Neural cell (in vitro differentiated cells): Measurements from ENCODE around the gene COX6B2. TPM values are rescaled to one million over a fixed set of nuclear protein-coding genes. Genes with fewer than 3 reads are reported as not detected.

Source experiments
- H2AFZ ChIP-seq: fragments of 200-600, 300-800 bp; sonication (generic), shearing (Covaris generic); 2 replicates; pipeline ENCODE4 v1.6.0; 2014; ENCODE audit warnings: low read depth, mild to moderate bottlenecking, antibody characterized with exemption, low read length, moderate library complexity
- H3F3A ChIP-seq: fragments of 200-600 bp; shearing (Covaris generic); 2 replicates; pipeline ENCODE4 v1.6.1; 2016; ENCODE audit warnings: mild to moderate bottlenecking, moderate library complexity, mixed read lengths, antibody characterized with exemption, low read length; ENCODE audit not compliant: insufficient read depth, poor library complexity, severe bottlenecking
- H3K27ac ChIP-seq: fragments of 200-600, 300-800 bp; sonication (generic), shearing (Covaris generic); 2 replicates; pipeline ENCODE4 v1.5.1; 2014; ENCODE audit warnings: mild to moderate bottlenecking, low read length, moderate library complexity
- H3K27me3 ChIP-seq: fragments of 300-800, 200-600 bp; sonication (generic), shearing (Covaris generic); 2 replicates; pipeline ENCODE4 v1.6.0; 2014; ENCODE audit warnings: mild to moderate bottlenecking, low read depth, low read length, moderate library complexity; ENCODE audit not compliant: insufficient read depth
- H3K36me3 ChIP-seq: fragments of 300-800, 200-600 bp; sonication (generic), shearing (Covaris generic); 2 replicates; pipeline ENCODE4 v1.5.1; 2014; ENCODE audit warnings: mild to moderate bottlenecking, antibody characterized with exemption, low read length, moderate library complexity; ENCODE audit not compliant: insufficient read depth
- H3K4me2 ChIP-seq: fragments of 300-800, 200-600 bp; sonication (generic), shearing (Covaris generic); 2 replicates; pipeline ENCODE4 v1.6.0; 2014; ENCODE audit warnings: mild to moderate bottlenecking, low read length
- H3K4me3 ChIP-seq: fragments of 300-800, 200-600 bp; sonication (generic), shearing (Covaris generic); 2 replicates; pipeline ENCODE4 v1.5.1; 2014; ENCODE audit warnings: mild to moderate bottlenecking, low read length, moderate library complexity
- H3K79me2 ChIP-seq: fragments of 200-600 bp; shearing (Covaris generic); replicated peaks from 2 replicates; pipeline ENCODE4 v1.6.0; 2014; ENCODE audit warnings: mild to moderate bottlenecking, low read length, moderate library complexity; ENCODE audit not compliant: insufficient read depth
- H3K9ac ChIP-seq: fragments of 300-800, 200-600 bp; sonication (generic), shearing (Covaris generic); 2 replicates; pipeline ENCODE4 v1.6.1; 2016; ENCODE audit warnings: mild to moderate bottlenecking, low read length, mixed read lengths
- H3K9me2 ChIP-seq: fragments of 200-600 bp; shearing (Covaris generic); 2 replicates; pipeline ENCODE4 v1.6.1; 2016; ENCODE audit warnings: mild to moderate bottlenecking, low read length, mixed read lengths; ENCODE audit not compliant: insufficient read depth
- H3K9me3 ChIP-seq: fragments of 200-600, 300-800 bp; sonication (generic), shearing (Covaris generic); 2 replicates; pipeline ENCODE4 v1.6.1; 2016; ENCODE audit warnings: mild to moderate bottlenecking, mixed run types, low read length, moderate library complexity, mixed read lengths
- H4K20me1 ChIP-seq: fragments of 200-600 bp; shearing (Covaris generic); 2 replicates; pipeline ENCODE4 v1.6.1; 2016; ENCODE audit warnings: mild to moderate bottlenecking, mixed run types; ENCODE audit not compliant: insufficient read depth
- EP300 ChIP-seq: fragments of 450-650 bp; conservative IDR thresholded peaks from 2 replicates; pipeline ENCODE4 v1.6.1; 2014; ENCODE audit warnings: antibody characterized with exemption, mild to moderate bottlenecking, moderate library complexity; ENCODE audit not compliant: poor library complexity, severe bottlenecking
- EZH2 ChIP-seq: fragments of 200-600, 300-800 bp; shearing (Covaris generic), sonication (generic); IDR thresholded peaks from 2 replicates; pipeline ENCODE4 v1.6.1; 2014; ENCODE audit warnings: antibody characterized with exemption, low read length, borderline replicate concordance, mild to moderate bottlenecking; ENCODE audit not compliant: insufficient read depth, poor library complexity, severe bottlenecking
- MXI1 ChIP-seq: fragments of 450-650 bp; conservative IDR thresholded peaks from 2 replicates; pipeline ENCODE4 v1.6.1; 2014; ENCODE audit warnings: antibody characterized with exemption, mild to moderate bottlenecking; ENCODE audit not compliant: poor library complexity, severe bottlenecking
- POLR2AphosphoS5 ChIP-seq: IDR thresholded peaks from 2 replicates; pipeline ENCODE4 v1.6.1; 2012
- RAD21 ChIP-seq: fragments of 450-650 bp; conservative IDR thresholded peaks from 2 replicates; pipeline ENCODE4 v1.6.1; 2014; ENCODE audit warnings: antibody characterized with exemption, mild to moderate bottlenecking, moderate library complexity
- REST ChIP-seq: IDR thresholded peaks from 2 replicates; pipeline ENCODE4 v1.6.1; 2012; ENCODE audit warnings: borderline replicate concordance
- SMC3 ChIP-seq: fragments of 450-650 bp; conservative IDR thresholded peaks from 2 replicates; pipeline ENCODE4 v1.6.1; 2014; ENCODE audit warnings: antibody characterized with exemption, mild to moderate bottlenecking, moderate library complexity; ENCODE audit not compliant: poor library complexity
- TAF1 ChIP-seq: IDR thresholded peaks from 2 replicates; pipeline ENCODE4 v1.6.1; 2012; ENCODE audit warnings: low read depth
- polyA plus RNA-seq: library from polyadenylated mRNA; depleted of rRNA; stranded (reverse); fragments of >200 nt; gene quantifications from 2 replicates; pipeline ENCODE4 v1.2.3, GENCODE V29; 2014
- TF ChIP-seq, protein P1 (sequence below): fragments of 450-650 bp; IDR thresholded peaks from 2 replicates; pipeline ENCODE4 v1.5.1; 2014; ENCODE audit warnings: antibody characterized with exemption, mild to moderate bottlenecking, moderate library complexity; ENCODE audit not compliant: poor library complexity, severe bottlenecking

The COX6B2 gene
- polyA plus RNA-seq, 1 donor from 2014 or later: 0.17 TPM

DNA sequence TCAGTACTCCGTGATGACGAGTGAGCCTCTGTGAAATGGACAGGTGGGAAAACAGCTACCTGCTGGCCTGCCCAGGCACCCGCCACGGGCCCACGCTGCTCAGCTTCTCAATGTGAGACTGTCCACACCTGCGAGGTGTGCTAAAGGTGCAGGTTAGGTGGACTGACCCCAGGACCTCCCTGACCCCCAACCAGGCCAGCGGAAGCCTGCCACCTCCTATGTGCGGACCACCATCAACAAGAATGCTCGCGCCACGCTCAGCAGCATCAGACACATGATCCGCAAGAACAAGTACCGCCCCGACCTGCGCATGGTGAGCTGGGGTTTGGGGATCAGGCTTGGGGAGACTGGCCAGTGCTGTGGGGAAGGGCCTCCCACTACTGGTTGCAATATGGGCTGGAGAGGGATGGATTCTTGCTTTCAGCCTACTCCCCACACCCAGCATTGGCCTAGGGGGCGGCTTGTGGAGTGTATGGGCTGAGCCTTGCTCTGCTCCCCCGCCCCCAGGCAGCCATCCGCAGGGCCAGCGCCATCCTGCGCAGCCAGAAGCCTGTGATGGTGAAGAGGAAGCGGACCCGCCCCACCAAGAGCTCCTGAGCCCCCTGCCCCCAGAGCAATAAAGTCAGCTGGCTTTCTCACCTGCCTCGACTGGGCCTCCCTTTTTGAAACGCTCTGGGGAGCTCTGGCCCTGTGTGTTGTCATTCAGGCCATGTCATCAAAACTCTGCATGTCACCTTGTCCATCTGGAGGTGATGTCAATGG, 33.4 kb upstream of the COX6B2 start:
- Histone ChIP-seq H3K36me3 (no peaks in the 10 kb centered on the region), H2AFZ (no peak overlapping the region), H3K27ac (no peak overlapping the region), H3K27me3 (no peaks in the 10 kb centered on the region), H3K79me2 (peaks cover 22% of the 10 kb centered on the region), H3K9ac (peak overlapping the region; percentile 92), H3K4me2 (peak overlapping the region; percentile 98), H3K9me2 (no peaks in the 10 kb centered on the region), H4K20me1 (peaks cover 21% of the 10 kb centered on the region), H3K4me3 (peak overlapping the region; percentile 88), H3F3A (peaks cover 5% of the 10 kb centered on the region), H3K9me3 (no peaks in the 10 kb centered on the region)
- TF ChIP-seq TAF1: no peak
- TF ChIP-seq POLR2AphosphoS5: no peak

- peak overlapping the region; percentile 86 for H3K27ac ChIP-seq
These were observed 32.0 kb upstream of the COX6B2 start for GRCh38 chr19:55386493-55386971.

More at GRCh38 chr19:55386493-55386971, 32.0 kb upstream of the COX6B2 start:
- Histone ChIP-seq H3K27me3 (peaks cover 3% of the 10 kb centered on the region), H4K20me1 (peaks cover 21% of the 10 kb centered on the region), H3K9me2 (no peaks in the 10 kb centered on the region), H3F3A (no peaks in the 10 kb centered on the region), H3K4me3 (peak overlapping the region; percentile 88), H3K79me2 (peaks cover 22% of the 10 kb centered on the region), H3K36me3 (no peaks in the 10 kb centered on the region), H3K9me3 (no peaks in the 10 kb centered on the region), H3K9ac (peak overlapping the region; percentile 92), H3K4me2 (peak overlapping the region; percentile 98), H2AFZ (no peak overlapping the region)
- no peak for TF ChIP-seq TAF1
- TF ChIP-seq EZH2: no peak
- no peak for TF ChIP-seq REST
- no peak for TF ChIP-seq POLR2AphosphoS5
- TF ChIP-seq MXI1: no peak
- no peak for TF ChIP-seq EP300
- no peak for TF ChIP-seq RAD21
- TF ChIP-seq SMC3: no peak
- TF ChIP-seq, protein P1, sequence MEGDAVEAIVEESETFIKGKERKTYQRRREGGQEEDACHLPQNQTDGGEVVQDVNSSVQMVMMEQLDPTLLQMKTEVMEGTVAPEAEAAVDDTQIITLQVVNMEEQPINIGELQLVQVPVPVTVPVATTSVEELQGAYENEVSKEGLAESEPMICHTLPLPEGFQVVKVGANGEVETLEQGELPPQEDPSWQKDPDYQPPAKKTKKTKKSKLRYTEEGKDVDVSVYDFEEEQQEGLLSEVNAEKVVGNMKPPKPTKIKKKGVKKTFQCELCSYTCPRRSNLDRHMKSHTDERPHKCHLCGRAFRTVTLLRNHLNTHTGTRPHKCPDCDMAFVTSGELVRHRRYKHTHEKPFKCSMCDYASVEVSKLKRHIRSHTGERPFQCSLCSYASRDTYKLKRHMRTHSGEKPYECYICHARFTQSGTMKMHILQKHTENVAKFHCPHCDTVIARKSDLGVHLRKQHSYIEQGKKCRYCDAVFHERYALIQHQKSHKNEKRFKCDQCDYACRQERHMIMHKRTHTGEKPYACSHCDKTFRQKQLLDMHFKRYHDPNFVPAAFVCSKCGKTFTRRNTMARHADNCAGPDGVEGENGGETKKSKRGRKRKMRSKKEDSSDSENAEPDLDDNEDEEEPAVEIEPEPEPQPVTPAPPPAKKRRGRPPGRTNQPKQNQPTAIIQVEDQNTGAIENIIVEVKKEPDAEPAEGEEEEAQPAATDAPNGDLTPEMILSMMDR: no peak
